ENCODE data around the gene RICTOR. TPM values are rescaled to one million over a fixed set of nuclear protein-coding genes. Genes with fewer than 3 reads are reported as not detected.

RICTOR gene
- polyA plus RNA-seq, 1 donor from 2014 or later = 12.9 TPM

- Histone ChIP-seq H3K27ac (ENCODE audit: low read length) (no peak overlapping the region), H3K27me3 (ENCODE audit: insufficient read depth, low read depth, low read length) (no peaks in the 10 kb centered on the region), H3K9ac (ENCODE audit: low read length) (no peak overlapping the region), H2AFZ (ENCODE audit: low read depth, low read length) (no peak overlapping the region), H3K4me2 (ENCODE audit: low read length) (no peak overlapping the region), H4K20me1 (ENCODE audit: insufficient read depth) (no peaks in the 10 kb centered on the region), H3K4me3 (ENCODE audit: low read length) (no peak overlapping the region), H3F3A (ENCODE audit: insufficient read depth, low read length, poor library complexity, severe bottlenecking) (no peaks in the 10 kb centered on the region), H3K79me2 (replicated peaks; ENCODE audit: insufficient read depth, low read length) (no peaks in the 10 kb centered on the region), H3K9me3 (ENCODE audit: low read length) (no peaks in the 10 kb centered on the region), H3K9me2 (ENCODE audit: insufficient read depth, low read length) (no peaks in the 10 kb centered on the region), H3K36me3 (ENCODE audit: insufficient read depth, low read length) (no peaks in the 10 kb centered on the region)
- TF ChIP-seq POLR2AphosphoS5 (IDR thresholded peaks at IDR 0.05) = no peak
Measured at GRCh38 chr5:39009981-39010380, 64.2 kb downstream of the RICTOR start.

GRCh38 chr5:39009280-39009679, 64.9 kb downstream of the RICTOR start:
- no peak overlapping the region for H3K27ac ChIP-seq (ENCODE audit: low read length)
- no peaks in the 10 kb centered on the region for H4K20me1 ChIP-seq (ENCODE audit: insufficient read depth)
- H3F3A ChIP-seq (ENCODE audit: insufficient read depth, low read length, poor library complexity, severe bottlenecking) = no peaks in the 10 kb centered on the region
- H3K36me3 ChIP-seq (ENCODE audit: insufficient read depth, low read length) = no peaks in the 10 kb centered on the region
- TF ChIP-seq RAD21 (conservative IDR thresholded peaks at IDR 0.05) (no peak), EP300 (conservative IDR thresholded peaks at IDR 0.05; ENCODE audit: poor library complexity, severe bottlenecking) (no peak), REST (IDR thresholded peaks at IDR 0.05; ENCODE audit: borderline replicate concordance) (no peak), EZH2 (IDR thresholded peaks at IDR 0.05; ENCODE audit: borderline replicate concordance, insufficient read depth, low read length, poor library complexity, severe bottlenecking) (no peak), POLR2AphosphoS5 (IDR thresholded peaks at IDR 0.05) (no peak), SMC3 (conservative IDR thresholded peaks at IDR 0.05; ENCODE audit: poor library complexity) (no peak), TAF1 (IDR thresholded peaks at IDR 0.05; ENCODE audit: low read depth) (no peak), MXI1 (conservative IDR thresholded peaks at IDR 0.05; ENCODE audit: poor library complexity, severe bottlenecking) (no peak), CTCF (IDR thresholded peaks at IDR 0.05; ENCODE audit: poor library complexity, severe bottlenecking) (no peak)
- no peak overlapping the region for H3K4me3 ChIP-seq (ENCODE audit: low read length)
- no peak overlapping the region for H3K4me2 ChIP-seq (ENCODE audit: low read length)
- H3K9me2 ChIP-seq (ENCODE audit: insufficient read depth, low read length) = no peaks in the 10 kb centered on the region
- no peak overlapping the region for H2AFZ ChIP-seq (ENCODE audit: low read depth, low read length)
- H3K27me3 ChIP-seq (ENCODE audit: insufficient read depth, low read depth, low read length) = no peaks in the 10 kb centered on the region
- no peaks in the 10 kb centered on the region for H3K9me3 ChIP-seq (ENCODE audit: low read length)
- H3K9ac ChIP-seq (ENCODE audit: low read length) = no peak overlapping the region
- H3K79me2 ChIP-seq (replicated peaks; ENCODE audit: insufficient read depth, low read length) = no peaks in the 10 kb centered on the region

- no peaks in the 10 kb centered on the region for H4K20me1 ChIP-seq (ENCODE audit: insufficient read depth)
- H3K79me2 ChIP-seq (replicated peaks; ENCODE audit: insufficient read depth, low read length) = no peaks in the 10 kb centered on the region
- no peak overlapping the region for H2AFZ ChIP-seq (ENCODE audit: low read depth, low read length)
- no peaks in the 10 kb centered on the region for H3K27me3 ChIP-seq (ENCODE audit: insufficient read depth, low read depth, low read length)
- TF ChIP-seq RAD21 (conservative IDR thresholded peaks at IDR 0.05) (no peak), MXI1 (conservative IDR thresholded peaks at IDR 0.05; ENCODE audit: poor library complexity, severe bottlenecking) (no peak), CTCF (IDR thresholded peaks at IDR 0.05; ENCODE audit: poor library complexity, severe bottlenecking) (no peak), POLR2AphosphoS5 (IDR thresholded peaks at IDR 0.05) (no peak)
- H3K9me2 ChIP-seq (ENCODE audit: insufficient read depth, low read length) = no peaks in the 10 kb centered on the region
- H3K36me3 ChIP-seq (ENCODE audit: insufficient read depth, low read length) = no peaks in the 10 kb centered on the region
- no peaks in the 10 kb centered on the region for H3K9me3 ChIP-seq (ENCODE audit: low read length)
- no peaks in the 10 kb centered on the region for H3F3A ChIP-seq (ENCODE audit: insufficient read depth, low read length, poor library complexity, severe bottlenecking)
- H3K27ac ChIP-seq (ENCODE audit: low read length) = no peak overlapping the region
- no peak overlapping the region for H3K4me3 ChIP-seq (ENCODE audit: low read length)
- H3K9ac ChIP-seq (ENCODE audit: low read length) = no peak overlapping the region
- no peak overlapping the region for H3K4me2 ChIP-seq (ENCODE audit: low read length)
Measured at GRCh38 chr5:39006650-39007049, 67.5 kb downstream of the RICTOR start.

Data from neural cell (in vitro differentiated cells).